MV-4-11 (cell line): Measurements from ENCODE around the gene HOXA3.

Experiments used
- DNase-seq: peaks from one replicate; lab custom pipeline; 2025; lab: John Stamatoyannopoulos, UW

The HOXA3 gene

GRCh38 chr7:27101957-27102580 is 50.3 kb downstream of the HOXA3 start:
- DNase-seq: peak; percentile 1

GRCh38 chr7:27101171-27101956 is 51.0 kb downstream of the HOXA3 start:
- DNase-seq: no peak

DNA sequence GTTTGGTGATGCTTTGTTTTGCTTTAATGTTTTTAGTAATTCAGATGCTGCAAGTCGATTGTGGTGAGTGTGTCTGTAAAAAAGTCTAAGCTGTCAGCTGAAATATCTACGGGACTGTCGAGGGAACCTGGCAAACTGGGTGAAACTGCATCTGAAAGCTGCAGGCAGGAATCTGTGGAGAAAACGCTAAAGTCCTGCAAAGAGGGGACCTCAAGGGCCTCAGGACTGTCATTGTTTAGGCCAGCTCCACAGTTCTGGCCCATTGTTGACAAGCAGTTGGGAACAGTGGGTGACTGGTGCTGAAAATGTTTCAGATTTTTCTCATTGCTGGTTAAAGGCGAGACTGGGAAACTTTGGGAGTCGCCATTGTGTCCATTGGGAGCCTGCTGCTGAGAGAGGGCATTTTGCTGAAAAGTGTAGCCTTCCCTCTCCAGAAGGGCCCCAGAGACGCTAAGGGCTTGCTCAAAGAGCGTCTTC is 51.7 kb downstream of the HOXA3 start:
- DNase-seq: no peak

DNA sequence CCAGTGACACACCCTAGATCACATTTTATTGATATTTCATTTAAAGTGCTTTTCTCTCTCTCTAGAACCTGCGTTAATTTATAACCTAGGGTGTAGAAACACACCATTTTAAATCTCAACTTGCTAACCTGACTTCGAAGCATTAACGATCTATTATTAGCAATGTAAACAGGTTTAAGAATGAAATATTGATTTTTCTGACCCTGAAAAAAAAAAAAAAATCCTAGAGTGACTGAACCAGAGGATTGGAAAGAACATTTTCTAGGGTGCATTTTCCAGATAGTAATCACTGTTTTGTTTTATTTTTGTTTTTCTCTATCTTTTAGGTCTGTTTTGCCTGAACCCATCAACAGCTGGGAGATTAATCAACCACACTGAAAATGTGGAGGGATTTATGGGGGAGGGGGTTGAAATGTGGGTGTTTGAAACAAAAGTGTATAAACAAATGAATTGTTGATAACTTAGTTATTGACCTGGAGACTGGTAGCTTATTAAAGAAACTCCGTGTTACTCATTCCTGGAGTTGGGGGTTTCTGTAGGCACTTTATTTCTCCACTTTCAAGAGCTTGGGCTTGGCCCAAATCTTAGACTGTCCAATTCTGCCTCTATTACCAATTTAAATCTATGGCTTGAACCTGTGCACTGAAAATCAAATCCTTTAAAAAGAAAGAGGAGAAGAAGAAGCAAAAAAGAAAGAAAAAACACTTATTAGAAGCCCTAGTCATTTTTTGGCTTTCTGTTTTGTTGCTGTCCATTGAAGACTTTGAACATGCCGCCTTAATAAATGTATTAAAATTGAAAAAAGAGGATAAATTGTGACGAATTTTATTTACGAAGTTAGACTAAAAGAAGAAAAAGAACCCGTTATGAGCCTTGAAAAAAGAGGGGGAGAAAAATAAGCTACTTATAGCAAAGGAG is 52.7 kb downstream of the HOXA3 start:
- no peak for DNase-seq

DNA sequence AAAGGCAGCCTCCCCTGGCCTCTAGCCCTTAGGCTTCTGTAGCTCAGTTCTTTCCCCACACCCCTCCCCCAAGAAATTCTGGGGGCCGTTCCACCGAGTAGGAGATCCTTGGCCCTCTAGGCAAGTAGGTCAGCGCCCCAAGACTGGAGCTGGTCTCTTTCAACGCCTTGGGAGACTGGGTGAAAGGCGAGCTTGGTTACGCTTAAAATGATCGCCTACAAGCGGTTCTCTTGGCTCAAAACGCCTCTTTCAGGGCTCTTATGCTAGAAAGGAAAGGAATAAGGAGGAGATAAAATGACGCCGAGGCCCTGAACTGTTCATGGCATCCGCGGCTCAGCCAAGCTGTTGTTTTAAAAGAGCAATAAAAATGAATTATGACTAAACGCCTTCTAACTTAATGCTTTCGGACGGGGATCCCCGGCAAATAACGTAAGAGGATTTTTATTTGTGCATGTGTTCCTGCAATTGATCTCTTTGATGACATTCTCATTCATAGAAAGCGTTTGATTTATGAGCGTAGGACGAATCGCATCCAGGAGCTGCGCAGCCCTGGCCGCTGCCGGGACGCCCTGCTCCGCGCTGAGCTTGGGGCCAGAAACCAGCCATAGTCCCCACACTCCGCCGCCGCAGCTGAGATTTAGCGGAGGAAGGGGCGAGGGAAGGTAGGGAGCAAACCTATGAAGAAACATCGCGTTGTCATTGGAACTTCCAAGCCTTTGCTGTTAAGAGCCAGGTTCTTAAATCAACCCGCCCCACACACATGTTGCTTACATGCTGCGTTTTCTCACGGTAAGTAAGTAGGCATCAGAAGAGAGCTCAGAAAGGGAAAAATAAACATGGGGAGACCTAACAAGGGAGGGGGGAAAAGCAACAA is 53.6 kb downstream of the HOXA3 start:
- no peak for DNase-seq

DNA sequence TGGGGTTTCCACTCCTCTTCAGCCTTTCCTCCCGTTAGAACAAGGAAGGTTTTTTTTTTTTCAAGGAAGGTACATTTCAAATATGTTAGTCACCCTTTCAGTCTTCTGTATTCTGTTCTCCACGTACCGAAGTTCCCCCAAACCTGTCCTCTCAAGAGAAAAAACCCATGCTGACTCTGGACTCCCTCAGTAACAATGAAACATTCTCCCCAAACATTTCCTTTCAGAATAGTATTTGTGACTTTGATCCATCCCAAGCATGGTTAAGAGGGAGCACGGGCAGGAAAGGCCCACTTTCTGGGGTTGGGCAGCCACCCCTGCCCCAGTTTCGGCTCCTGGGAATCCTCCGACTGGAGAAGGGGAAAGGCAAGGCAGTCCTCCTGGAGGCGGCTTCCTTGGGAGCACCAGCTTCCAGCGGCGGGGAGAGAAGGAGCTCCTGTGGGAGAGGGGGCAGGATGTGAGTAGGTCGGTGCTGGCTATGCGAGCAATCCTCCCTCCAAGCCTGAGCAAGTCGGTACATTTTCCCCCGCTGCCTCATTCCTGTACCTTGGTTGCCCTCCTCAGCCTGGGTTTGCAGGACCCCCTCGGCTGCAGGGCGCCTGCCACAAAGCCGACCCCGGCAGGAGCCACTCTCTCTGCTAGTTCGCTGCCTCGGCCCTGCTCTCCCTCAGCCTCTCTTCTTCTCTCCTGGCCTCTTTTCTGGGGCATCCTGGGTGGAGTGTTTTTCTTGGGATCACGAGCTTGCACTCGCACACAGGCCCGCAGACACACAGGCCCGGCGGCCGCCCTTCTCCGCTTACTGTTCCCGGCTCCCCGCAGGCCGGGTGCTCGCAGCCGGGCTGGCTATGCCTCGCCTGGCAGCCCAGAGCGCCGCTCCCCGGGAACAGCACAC is 54.5 kb downstream of the HOXA3 start:
- DNase-seq: no peak

- peak; percentile 47 for DNase-seq
Measured at GRCh38 chr7:27096768-27097514, 55.4 kb downstream of the HOXA3 start.

GRCh38 chr7:27095897-27096767 is 56.3 kb downstream of the HOXA3 start, which contains the start of gene HOXA1:
Gene HOXA1 (minus strand): TSS chr7:27096000. CDS start chr7:27095912, 88 bp downstream.
- peak; percentile 89 for DNase-seq

GRCh38 chr7:27095050-27095896 is 57.1 kb downstream of the HOXA3 start:
- DNase-seq: no peak

DNA sequence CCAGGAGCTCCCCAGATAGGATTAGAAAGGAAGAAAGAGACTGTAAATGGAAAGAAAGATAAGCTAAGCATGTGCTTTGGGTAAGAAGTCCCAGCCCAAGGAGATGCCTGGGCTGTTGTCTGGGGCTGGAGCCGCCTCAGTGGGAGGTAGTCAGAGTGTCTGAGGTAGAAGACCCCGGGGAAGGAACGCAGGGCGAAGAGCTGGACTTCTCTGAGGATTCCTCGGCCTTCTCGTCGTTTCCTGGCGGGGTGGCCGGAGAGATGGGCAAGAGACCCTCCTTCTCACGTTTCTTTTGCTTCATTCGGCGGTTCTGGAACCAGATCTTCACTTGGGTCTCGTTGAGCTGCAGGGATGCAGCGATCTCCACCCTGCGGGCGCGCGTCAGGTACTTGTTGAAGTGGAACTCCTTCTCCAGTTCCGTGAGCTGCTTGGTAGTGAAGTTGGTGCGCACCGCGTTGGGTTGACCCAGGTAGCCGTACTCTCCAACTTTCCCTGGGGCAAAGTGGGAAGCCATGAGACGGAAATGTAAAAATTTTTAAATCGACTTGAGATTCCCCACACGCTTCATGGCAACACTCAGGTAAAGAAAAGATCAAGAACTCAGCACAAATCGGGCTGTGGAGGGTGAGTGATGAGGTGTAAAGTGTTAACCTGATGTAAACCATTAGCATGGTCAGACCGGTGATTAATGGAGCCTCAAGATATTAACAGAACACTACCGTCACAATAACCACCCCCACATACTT is 57.9 kb downstream of the HOXA3 start:
- DNase-seq: no peak

DNA sequence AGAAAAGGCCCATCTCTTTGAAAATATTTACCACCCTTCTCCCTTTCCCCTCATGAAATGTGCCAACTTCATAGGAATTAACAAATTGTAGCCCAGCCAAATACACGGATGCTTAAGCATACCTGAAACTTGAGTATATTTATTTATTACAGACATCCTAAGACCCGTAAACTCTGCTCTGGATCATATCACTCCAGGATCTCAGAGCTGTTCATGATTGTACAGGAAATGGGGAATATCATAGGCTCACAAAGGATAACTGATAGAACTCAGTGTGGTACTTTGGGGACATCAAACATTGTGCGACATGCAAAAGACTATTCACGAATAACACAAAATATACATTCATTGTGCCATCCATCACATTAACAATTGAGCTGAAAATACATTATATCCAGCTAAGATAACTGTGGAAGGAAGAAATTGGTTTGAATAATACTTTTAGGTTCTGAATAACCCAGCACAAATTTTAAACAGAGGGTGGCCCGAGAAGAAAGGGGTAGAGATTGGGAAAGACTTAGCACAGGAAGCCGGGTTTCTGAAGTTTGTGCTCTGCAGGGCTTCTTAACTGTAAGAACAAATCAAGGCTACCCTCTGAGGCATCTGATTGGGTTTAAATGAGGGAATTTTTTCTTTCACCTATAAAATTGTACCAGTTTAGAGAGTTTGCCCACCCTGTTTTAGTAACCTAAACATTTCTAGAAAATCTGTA is 59.0 kb downstream of the HOXA3 start:
- DNase-seq: no peak

GRCh38 chr7:27092819-27093110 is 59.6 kb downstream of the HOXA3 start:
- DNase-seq: no peak

DNA sequence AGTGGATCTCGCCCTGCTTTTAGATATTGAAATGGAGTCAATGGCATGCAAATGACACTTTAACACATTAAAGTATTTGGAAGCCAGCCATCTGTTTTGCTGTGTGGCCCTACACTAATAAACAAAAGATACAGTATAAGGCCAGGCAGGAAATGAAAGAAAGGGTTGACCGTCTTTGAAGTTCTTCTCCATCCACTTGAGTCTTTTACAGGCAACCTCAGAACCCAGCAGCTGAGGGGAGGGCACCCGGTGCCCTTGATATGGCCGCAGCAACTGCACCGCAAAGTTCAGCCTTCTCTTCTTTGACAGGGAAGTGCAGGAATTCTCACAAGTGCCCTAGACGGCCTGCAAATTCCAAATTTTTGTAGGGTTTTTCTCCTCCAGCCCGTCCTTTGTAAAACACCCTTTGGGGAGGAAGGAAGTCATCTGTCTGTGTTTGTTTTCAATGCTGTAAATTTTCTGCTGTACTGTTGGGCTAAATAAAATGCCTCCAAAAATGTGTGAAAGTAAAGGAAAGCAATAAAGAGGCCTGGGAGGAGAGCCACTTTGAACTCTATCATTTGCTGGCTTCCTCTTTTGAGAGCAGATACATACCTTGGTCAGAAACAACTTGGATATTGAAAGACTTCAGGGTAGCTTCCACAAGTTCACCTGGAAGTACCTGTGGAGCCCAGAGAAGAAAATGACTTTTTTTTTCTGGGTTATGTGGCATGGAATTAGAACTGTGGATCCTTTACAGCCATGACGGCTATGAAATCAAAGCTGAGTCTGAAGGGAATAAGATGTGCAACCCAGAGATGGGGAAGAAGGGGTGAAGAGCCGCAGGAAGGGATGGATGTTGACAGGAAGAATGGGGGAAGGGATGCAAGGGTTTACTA is 60.2 kb downstream of the HOXA3 start:
- peak; percentile 16 for DNase-seq

DNA sequence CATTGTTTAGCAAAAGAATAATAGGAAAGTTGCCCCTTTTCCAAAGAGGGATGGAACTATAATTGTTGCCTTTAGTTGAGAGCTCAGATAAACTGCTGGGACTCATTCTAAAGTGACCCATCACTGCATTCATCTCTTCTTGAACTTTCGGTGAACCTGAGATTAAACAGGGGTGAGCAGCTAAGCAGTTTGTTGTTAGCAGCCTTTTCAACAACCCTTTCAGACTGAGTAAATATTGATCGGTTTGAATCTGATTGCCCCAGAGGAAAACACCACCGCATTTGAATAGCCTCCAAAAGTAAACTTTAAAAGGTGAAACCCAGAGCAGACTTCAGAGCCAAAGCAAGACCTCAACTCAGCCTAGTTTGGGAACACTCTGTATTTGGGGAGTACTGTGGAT is 61.3 kb downstream of the HOXA3 start:
- DNase-seq: no peak
